ENCODE results near the gene GRIP2.

GRIP2 gene

DNA sequence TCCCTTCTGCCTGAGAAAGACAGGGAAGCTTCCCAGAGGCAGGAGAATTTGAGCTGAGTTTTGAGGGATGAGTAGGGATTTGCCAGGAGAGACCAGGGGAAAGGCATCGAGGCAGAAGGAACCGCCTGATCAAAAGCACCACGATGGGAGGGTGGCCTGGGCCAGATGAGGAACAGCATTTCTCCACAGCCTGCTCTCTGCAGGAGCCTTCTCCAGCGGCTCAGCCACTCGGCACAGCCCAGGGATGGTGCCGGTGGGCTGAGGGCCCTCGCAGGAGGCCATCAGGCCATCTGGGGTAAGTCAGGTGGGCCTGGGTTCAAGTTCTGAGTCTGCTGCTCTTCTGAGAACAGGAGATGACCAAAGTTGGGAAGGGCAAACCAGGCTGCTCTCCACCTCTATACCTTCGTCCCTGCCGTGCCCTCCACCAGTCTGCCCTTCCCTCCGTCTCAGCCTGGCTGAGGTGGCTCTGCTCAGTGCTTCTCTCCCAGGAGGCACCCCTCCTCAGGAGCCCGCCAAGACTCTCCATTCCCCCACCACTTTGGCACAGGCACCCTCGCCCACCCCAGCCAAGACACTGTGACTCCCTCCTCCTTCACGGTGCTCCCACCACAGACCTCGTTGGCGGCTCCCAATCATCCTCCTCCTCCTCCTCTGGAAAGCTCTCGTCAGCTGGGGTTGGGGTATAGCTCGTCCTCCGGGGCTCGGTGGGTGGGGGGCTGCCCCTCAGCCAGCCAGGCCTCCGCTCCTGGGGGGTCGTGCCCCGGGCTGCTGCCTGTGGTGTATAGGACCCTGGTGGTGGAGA lies 34.9 kb downstream of the GRIP2 start:
- no peak for DNase-seq

DNA sequence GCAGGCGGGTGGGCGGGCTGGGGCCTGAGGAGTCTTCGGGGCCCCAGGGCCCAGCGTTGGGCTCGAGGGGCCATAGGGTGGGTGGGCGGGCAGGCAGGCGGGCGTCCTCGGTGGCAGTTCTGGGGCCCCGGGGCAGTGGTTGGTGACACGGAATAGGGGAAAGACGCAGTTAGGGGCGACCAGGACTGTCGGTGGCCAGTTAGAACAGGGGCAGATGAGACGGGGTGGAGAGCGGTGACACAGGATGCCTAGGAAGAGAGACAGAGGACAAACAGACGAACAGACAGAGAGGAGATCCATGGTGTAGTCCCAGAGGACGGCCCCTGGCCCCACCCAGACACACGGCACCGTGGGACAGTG lies 36.5 kb downstream of the GRIP2 start:
- no peak for DNase-seq

DNA sequence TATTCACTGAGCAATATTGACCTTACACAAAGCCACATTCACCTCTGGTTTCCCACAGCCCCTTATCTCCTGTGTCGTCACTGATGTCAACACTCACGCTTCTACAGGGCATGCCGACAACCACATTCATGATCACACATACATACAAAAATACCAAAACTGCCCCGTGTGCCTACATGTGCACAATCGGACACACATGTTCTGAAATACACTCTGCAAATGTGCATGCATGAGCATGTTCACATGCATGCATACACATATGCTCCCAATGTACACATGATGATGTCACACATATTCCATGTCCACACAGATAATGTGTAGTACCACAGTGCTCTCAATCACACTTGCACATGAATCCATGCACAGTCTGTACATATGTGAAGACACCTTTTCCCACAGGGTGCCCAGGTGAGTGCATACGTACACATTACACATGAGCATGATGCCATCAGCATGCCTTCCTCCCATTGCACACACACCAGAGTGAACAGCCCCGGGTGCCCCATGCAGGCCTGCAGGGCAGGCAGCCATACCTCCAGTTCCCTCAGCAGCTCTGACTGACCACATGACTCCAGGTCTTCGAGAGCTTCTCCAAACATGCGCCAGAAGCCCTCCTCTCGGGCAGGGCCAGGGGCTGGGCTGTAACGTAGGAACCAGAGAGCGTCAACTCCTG lies 37.0 kb downstream of the GRIP2 start:
- no peak for DNase-seq

DNA sequence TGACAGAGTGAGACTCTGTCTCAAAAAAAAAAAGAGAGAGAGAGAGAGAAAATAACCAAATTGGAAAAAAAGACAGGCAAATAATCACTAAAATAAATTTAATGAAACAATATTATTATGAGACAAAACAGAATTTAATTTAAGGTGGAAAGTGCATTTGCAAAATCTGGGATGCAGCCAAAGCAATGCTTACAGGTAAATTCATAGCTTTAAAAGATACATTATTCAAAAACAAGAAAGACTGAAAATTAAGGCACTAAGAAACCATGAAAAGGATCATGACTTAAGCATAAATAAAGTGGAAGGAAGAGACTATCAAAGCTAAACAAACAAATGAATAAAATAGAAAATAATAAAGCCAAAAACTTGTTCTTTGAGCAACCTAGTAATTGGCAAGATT lies 37.7 kb downstream of the GRIP2 start:
- DNase-seq, result no peak

DNA sequence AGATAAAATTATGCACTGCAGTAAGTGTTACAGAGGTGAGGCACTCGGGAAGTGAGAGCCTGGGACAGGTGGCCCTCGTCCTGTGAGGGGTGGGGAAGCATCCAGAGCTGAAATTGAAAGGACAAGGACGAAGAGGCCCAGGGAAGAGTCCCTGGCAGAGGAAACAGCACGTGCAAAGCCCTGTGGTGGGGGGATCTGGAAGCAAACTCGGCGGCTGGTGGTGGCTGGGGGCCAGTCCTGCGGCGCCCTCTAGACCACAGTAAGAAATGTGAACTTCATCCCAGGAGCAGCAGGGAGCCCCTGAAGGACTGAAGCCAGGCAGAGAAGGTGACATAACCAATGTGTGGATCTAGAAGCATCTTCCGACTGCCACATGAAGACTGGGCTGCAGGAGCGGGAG lies 42.8 kb downstream of the GRIP2 start:
- no peak for DNase-seq

DNA sequence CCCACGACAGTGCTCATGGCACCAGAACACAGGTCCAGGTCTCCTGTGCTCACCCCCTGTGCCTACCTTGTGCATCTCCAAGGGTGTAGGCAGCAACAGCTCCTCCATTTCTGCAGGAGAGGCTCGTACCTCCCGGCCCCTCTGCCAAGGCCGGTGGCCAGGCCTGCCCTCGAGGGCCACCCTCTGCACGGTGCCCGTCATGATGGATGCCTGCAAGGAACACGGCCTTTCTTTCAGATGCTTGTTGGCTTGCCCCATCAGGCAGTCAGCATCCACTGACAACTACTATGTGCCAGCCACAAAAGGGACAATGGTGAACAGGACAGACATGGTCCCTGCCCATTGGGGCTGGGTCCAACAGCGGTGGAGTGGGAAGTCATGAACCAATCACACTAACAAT lies 43.8 kb downstream of the GRIP2 start:
- no peak for DNase-seq

DNA sequence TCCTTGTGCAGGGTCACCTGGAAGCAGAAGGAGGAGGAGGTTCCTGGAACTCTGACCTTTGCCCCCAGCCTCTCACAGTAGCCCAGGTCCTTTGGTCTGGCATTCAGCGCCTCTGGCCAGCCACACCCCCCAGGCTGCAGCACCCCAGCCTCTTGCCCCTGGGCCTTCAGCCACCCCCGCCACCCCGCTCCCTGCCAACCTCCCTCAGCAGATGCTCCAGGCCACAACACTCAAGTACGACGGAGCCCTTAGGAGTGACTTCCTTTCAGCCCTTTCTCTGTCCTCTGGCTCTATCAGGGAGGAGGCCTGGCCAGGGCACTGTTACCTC lies 45.2 kb downstream of the GRIP2 start:
- no peak for DNase-seq

DNA sequence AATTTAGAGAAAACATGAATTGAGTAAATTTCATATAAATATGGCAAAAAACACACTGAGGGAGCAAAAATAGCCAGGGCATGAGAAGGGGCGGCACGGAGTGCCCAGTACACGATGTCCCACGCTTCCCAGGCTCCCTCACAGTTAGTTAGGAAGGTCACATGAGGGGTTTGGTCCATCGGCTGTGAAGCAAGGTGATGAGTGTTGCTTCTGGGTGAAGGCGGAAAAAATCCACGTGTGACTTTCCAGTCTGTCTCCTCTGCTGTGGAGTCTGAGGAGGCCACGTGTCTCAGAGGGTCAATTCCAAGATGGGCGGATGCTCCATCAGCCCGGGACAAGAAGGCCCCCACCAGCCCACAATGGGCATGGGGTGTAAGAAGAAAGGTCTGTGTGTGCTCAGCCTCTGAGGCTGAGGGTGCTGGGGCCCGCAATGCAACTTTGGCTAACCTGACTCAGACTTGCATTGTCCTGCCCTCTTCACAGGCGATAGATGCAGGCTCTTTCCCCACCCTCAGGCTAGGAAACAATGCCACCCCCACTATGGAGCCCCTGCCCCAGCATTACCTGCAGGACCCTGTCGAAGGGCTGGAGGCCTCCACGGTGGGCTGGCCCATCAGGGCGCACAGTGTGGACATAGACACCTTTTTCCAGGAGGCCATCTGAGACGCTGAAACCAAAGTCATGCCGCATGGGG lies 45.7 kb downstream of the GRIP2 start:
- no peak for DNase-seq

DNA sequence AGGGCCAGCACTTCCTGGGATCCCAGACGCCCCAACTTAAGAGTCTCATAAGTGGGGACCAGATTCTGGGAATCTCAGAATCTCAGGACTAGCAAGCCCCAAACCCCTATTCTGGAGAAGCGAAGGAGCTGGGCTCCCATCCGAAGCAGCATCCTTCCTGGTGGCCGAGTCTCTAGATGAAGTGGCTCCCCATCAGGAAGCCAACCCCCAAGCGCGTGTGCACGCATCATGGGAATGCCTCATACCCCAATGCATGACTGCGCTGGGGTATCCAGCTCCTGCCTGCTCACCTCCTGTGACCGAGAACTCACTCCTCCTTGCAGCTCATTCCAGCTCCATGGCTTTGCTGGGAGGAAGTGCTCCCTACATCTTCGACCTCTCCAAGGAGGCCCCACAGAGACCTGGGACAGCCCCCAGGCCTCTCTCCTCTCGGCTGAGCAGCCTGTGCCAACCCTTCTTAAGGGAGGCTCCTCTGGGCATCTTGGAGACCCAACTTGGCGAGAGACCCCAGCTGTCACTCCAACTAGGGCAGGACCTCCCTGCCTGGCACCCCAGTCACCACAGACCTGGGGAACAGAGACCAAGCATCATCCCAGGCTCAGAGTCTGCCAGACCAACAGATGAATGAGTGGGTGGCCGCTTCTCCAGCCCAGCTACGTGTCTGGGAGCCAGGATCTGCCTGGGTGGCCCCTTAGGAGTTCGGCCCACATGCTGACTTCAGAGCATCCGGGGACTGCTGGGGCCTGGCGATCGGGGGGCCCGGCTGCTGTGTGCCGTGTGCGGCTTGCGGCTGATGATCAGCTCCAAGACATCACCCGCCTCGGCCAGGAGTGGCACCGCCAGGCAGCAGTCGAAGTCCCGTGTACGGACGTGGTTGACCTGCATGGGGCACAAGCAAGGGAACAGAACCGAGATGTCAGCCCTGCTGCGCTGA lies 46.9 kb downstream of the GRIP2 start:
- no peak for DNase-seq

DNA sequence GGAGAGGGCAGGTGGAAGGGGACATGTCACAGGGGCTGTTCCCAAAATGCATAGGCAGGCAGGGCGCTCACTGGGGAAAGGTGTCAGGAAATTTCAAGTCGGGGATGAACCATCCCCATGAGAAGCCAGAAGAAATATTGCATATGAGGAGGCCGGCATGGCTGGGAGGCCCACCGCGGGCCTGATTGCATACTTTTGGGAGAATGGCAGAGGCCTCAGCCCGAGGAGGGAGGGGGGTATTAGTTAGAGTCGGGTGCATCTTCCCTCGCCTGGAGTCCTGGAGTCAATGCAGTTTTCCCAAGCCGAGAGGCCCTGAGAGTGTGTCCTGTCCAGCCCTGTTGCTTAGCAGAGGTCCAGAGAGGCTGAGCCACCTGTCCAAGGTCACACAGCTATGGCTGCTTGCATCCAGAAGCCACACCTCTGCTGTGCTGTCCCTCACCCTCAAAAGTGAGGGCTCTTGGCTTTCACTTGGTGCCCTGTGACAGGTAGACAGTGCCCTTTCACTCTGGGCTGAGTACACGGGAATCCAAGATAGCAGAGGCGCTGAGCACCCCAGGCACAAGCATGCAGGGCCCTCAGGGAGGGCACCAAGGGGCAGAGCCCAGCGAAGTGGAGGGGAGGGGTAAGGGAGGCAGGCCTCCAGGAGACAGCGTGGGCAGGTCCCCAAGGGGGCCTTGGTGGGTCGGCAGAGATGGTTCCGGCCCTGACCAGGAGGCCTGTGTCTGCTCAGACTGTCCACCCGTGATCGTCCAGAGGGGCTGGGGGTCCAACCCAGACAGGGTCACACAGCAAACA lies 48.5 kb downstream of the GRIP2 start:
- no peak for DNase-seq

DNA sequence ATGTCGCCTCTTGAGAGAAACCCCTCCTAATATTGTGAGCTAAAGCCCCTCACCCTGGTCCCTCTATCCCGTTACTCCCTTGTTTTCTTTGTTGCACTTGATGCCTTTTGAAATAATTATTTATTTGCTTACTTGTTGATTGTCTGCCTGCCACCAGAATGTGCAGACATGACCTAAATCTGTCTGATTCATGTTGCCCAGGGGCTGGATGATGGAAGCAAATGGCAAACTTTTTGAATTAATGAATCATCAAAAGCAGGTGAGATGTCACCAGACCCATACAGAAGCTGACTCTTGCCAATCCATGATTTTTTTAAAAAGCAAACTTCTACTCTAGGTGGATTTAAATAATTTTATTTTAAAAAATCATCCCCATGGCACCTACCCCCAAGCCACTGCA lies 49.3 kb downstream of the GRIP2 start:
- no peak for DNase-seq

DNA sequence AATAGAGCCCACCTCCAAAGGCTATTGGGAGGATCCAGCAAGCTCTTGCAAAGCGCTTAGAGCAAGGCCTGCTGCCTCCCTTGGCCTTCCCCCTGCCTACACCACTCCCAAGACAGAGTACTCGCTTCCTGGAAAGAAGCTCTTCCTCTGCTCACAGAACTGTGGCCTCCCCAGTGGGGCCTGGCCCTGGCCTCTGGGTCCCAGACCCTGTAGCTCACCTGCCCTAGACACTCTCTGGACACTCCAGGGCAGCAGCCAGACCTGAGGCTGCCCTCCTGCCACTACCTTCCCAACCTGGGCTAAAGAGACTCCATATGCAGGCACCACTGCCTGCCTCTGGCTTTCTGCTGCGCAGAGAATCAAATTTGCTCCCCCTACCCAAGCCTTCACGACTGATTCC lies 49.9 kb downstream of the GRIP2 start:
- no peak for DNase-seq

DNA sequence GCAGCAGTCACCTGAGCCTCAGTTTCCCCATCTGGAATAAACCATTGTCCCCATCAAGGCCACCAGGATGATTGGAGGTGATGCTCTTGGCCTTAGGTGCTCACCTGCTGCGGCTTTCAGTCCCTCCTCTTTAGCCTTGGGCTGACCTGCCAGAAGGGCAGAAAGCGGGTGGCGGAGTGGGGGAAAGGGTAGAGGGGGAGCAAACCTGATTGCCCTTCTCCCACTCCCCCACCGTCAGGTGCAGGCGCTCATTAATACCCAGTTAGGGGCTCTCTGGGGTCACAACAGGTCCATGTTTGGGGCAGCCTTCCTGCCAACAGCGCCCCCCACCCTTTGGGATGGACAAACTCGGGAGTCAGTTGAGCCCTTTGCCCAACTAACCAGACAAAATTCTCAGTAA lies 50.5 kb downstream of the GRIP2 start:
- no peak for DNase-seq

DNA sequence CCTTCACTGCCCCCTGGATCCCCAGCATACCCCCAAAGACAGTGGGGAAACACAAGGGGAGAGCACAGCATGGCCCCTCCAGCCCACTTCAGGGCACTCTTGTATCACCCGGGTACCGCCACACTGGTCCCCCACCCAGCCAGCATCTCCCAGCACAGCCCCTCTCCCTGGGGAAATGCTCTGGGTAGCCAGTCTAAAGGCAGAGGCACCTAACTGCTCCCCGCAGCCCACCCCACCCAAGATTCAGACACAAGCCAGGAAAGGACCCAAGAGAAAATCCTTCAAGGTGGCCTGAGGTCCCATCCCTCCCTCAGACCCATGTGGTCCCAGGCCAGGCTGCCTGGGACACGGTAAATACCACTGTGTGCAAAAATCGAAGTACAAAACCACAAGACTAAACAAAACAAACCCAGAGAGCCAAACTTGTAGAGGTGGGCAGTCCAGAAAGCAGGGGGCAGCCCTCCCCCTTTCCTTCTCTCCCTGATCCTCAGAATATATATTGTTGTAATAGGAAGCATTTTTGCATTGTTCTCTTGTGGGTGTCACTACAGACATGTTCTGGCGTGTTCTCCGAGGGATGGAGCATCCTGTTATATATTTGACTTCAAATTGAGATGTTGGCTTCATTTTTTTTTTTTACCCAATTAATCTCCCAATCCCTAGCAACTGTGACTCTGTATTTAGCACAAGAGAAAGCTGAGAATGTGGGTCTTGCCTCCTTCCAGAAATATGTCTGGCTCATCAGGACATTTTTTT lies 51.7 kb downstream of the GRIP2 start:
- no peak for DNase-seq

DNA sequence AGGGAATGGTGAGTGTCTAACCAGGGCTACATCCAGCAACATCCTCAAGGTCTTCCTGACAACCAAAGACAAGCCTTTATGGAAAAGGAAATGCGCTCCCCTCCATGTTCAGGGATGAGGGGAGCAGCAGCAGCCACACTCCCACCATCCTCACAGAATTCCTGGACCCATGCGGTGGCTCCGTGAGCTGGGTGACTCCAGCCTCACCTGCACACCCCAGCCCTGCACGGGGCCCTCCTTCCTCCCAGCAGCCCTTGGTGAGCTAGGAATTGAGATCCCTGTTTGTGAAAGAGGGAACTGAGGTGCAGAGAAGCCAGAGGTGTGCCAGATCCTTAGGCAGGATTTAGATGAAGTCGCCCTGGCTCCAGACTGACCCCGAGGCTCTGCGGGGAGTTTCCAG lies 52.3 kb downstream of the GRIP2 start:
- DNase-seq, result no peak

DNA sequence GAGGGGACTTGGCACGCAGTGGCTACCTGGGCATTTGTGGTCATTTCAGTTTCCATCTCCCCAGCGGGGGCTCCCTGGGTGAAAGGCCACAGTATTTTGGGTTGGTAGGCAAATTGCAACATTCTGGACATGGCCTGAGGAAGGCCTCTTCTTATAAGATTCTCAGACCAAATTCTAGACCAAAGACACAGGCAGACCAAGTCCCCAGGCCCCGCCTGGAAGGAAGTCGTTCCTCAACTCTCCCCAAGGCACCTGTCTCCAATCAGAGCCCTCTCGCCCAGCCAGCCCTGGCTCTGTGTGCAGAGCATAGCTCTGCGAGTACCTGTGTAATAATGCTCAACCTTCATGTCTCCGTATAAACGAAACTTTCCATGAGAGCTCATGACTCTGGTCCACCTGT lies 53.1 kb downstream of the GRIP2 start:
- no peak for DNase-seq

DNA sequence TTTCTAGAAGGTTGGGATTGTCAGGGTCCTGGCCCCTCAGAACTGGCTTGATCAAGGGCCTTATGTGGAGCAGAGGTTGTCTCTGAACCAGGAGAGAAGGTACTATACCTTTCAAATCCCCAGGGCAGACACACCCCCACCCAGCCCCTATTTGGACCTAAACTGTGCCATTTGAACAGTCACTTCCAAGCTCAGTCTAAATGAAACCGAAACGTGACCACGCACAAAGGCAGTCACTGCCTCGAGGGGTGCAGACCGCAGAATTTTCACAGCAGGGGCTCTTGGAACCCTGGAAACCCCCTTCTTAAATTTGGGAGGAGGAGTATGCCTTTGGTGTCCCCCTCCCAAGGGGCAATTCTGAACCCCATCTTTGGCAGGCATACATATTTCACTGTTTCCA lies 53.7 kb downstream of the GRIP2 start:
- no peak for DNase-seq

DNA sequence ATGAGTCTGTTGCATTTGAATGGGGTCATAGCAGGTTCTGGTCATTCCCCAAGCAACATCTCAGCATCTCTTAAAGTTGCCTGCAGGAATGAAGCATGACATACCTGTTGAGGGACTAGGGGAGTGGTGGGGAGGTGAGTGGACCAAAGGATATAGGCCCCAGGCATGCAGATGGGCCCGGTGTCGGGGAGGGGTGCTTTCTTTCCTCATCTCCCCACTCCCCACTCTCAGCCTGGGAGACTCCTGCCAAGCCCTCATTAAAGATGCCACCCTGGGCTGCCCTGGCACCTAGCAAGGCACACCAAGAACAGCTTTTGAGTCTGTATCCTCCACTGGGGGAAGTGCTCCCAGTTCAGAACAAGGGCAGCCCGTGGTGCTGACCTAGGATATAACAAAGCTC lies 54.2 kb downstream of the GRIP2 start:
- no peak for DNase-seq

DNA sequence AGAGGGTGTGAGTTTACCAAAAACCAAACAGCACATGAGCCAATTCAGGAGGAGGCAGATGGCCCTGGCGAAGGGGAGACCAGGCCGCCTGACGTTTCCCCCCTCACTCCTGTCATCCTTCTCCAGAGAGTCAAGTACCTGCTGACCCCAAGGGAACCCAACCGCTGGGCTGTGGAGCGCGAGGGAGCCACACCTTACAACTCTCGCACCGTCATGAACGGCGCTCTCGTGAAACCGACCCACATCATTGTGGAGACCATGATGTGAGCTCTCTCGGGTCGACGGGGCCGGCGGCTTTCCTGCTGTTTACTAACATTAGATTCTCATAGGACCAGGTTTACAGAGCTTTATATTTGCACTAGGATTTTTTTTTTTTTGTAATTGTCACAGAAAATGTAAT lies 55.4 kb downstream of the GRIP2 start:
- no peak for DNase-seq

DNA sequence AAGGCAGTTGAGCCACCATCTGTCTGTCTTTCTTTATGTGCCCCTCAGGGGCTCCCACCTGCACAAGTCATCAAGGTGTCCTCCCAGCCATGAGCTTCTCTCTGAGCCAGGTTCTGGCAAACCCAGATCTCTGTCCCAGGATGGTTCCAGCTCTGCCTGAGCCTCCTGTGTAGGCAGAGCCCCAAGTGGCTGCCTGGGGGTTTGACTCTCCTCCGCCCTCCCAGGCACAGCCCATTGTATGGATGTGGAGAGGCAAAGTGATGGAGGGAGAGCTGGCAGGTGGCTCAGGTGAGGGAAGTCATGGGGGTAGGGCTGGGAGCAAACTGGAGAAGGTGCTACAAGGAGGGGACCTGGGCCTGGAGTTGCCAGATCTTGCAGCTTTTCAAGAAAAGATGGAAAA lies 56.9 kb downstream of the GRIP2 start:
- DNase-seq, result no peak

DNA sequence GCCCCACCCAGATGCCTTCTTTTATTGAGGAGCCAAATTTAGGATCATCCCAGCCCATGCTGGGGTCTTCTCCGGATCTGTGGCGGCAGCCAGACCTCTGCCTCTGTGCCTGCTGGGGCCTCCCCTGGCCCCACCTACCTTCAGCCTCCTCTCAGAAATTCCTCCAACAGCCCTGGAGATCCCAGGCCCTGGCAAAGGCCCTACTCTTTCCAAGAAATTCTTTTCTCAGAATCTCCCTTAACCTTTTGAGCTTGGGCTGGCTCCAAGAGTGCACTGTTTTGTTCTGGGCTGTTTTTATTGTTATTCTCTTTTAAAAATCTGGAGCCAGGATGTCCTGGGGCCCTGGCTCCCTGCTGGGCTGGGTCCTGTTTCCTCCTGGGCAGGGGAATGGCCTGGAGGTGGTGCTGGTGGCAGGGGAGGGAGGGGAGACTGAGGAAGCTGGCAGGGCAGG lies 57.8 kb downstream of the GRIP2 start:
- DNase-seq, result no peak

DNA sequence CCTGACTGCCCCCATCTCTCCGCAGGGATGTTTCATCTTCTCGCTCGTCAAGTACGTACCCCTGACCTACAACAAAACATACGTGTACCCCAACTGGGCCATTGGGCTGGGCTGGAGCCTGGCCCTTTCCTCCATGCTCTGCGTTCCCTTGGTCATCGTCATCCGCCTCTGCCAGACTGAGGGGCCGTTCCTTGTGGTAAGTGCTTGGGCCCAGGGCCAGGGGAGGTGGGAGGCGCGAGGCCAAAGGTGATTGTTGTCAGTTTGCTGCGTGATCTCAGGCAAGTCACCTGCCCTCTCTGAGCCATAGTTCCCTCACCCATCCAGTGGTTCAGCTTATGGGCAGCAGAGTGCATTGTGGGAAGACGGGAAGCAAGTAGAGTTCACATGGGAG lies 58.5 kb downstream of the GRIP2 start:
- no peak for DNase-seq
